Activated B cell treated with CpG ODN at 0.5 μM for 24 hours (primary cell): Measurements from ENCODE around the gene MKI67. TPM values are rescaled to one million over a fixed set of nuclear protein-coding genes. Genes with fewer than 3 reads are reported as not detected.

Experiments
- ATAC-seq: fragments of 200-7000 bp; cut with Tn5 transposase; one replicate; pipeline ENCODE4 v1.10.0; 2021; ENCODE audit warnings: low read depth, mild to moderate bottlenecking, moderate library complexity
- CTCF ChIA-PET: fragments of 350-600 bp; sonication (Branson Sonifier 250); formaldehyde crosslinking; loops from one replicate; lab custom pipeline; 2021; ENCODE audit warnings: antibody characterized with exemption; lab: Charles Lee
- POLR2A ChIA-PET: fragments of 350-600 bp; sonication (Branson Sonifier 250); formaldehyde crosslinking; loops from one replicate; lab custom pipeline; 2021; ENCODE audit warnings: antibody characterized with exemption; lab: Charles Lee
- DNase-seq: peaks from one replicate; pipeline ENCODE4 v3.0.0; 2022
- H3K27ac Mint-ChIP-seq: one replicate; pipeline ENCODE4 v1.8.0; 2020; ENCODE audit warnings: mixed read lengths
- H3K27me3 Mint-ChIP-seq: one replicate; pipeline ENCODE4 v1.8.0; 2021; ENCODE audit warnings: mixed read lengths
- H3K36me3 Mint-ChIP-seq: one replicate; pipeline ENCODE4 v1.8.0; 2021; ENCODE audit warnings: low read depth, mixed read lengths
- H3K4me1 Mint-ChIP-seq: one replicate; pipeline ENCODE4 v1.8.0; 2021; ENCODE audit warnings: mixed read lengths
- H3K4me3 Mint-ChIP-seq: one replicate; pipeline ENCODE4 v1.8.0; 2020; ENCODE audit warnings: mild to moderate bottlenecking, mixed read lengths
- H3K9me3 Mint-ChIP-seq: one replicate; pipeline ENCODE4 v1.8.0; 2020; ENCODE audit warnings: mixed read lengths
- intact Hi-C: fragments of 100-400 bp; cut with micrococcal nuclease; formaldehyde crosslinking; loops from one replicate; pipeline ENCODE4 v1.15.1; 2024
- total RNA-seq: library from RNA; stranded (reverse); gene quantifications from 2 replicates; pipeline ENCODE4 v1.2.3, GENCODE V29; 2022
- TF ChIP-seq, protein P1 (sequence below): fragments of 200-600 bp; IDR thresholded peaks from one replicate; pipeline ENCODE4 v1.8.0; 2022; ENCODE audit warnings: antibody characterized with exemption, mild to moderate bottlenecking

The MKI67 gene
- total RNA-seq, 1 donor from 2014 or later = 2.2 TPM

DNA sequence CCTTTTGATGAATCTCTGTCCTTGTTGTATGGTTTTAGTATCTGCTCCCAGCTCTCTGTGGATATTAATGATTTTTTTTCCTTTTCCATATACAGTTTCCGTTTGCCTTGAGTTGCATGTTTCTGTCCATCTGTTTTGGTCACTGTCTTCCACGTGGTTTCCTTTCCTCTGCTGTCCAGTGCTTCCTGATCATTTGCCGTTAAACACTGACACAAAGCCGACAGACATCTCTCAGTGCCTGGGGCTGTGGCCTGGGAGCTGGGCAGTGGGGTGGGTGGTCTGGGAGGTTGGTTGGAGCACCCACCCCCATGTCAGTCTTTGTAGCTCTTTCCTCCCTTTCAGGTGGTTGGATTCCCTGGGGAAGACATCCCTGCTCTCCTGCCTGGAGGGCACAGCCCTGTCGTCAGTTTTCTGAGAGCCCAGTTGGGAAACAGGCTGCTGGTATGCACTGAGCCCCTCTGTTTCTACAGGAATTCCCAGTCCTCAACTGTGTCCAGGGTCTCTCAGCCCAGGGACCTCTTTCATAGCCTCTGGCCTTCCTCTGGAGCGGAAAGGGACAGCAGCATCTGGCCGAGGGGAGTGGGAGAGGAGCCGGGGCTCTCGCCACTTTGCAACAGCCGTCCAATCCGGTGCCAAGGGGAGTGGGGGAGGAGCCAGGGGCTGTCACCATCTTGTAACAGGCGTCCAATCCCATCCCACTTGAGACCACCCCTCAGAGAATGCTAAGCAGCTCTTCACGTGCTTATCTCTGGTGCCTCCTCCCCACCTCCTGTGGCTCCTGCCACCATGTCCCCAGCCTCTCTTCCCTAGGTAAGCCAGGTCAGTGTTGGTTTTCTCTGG lies 26.7 kb upstream of the MKI67 start:
- H3K4me1 Mint-ChIP-seq = peaks cover 8% of the 10 kb centered on the region
- TF ChIP-seq, protein P1, sequence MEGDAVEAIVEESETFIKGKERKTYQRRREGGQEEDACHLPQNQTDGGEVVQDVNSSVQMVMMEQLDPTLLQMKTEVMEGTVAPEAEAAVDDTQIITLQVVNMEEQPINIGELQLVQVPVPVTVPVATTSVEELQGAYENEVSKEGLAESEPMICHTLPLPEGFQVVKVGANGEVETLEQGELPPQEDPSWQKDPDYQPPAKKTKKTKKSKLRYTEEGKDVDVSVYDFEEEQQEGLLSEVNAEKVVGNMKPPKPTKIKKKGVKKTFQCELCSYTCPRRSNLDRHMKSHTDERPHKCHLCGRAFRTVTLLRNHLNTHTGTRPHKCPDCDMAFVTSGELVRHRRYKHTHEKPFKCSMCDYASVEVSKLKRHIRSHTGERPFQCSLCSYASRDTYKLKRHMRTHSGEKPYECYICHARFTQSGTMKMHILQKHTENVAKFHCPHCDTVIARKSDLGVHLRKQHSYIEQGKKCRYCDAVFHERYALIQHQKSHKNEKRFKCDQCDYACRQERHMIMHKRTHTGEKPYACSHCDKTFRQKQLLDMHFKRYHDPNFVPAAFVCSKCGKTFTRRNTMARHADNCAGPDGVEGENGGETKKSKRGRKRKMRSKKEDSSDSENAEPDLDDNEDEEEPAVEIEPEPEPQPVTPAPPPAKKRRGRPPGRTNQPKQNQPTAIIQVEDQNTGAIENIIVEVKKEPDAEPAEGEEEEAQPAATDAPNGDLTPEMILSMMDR = no peak
- no peak overlapping the region for H3K27ac Mint-ChIP-seq
- ATAC-seq (no peak), DNase-seq (no peak)
- intact Hi-C loops = no loop called here
- ChIA-PET CTCF (interaction anchor here (0.8 to 5.0 kb wide), 3 partner anchors 49 to 118 kb away, joined by 4 to 46 read pairs (median 5); no protein-coding TSS in a partner anchor), POLR2A (interaction anchor here (1.0 kb wide), 1 partner anchor 84 kb away, joined by 3 read pairs; no protein-coding TSS in a partner anchor)
- H3K4me3 Mint-ChIP-seq = no peak overlapping the region
- H3K27me3 Mint-ChIP-seq = peaks cover 31% of the 10 kb centered on the region
- no peaks in the 10 kb centered on the region for H3K9me3 Mint-ChIP-seq
- no peaks in the 10 kb centered on the region for H3K36me3 Mint-ChIP-seq

DNA sequence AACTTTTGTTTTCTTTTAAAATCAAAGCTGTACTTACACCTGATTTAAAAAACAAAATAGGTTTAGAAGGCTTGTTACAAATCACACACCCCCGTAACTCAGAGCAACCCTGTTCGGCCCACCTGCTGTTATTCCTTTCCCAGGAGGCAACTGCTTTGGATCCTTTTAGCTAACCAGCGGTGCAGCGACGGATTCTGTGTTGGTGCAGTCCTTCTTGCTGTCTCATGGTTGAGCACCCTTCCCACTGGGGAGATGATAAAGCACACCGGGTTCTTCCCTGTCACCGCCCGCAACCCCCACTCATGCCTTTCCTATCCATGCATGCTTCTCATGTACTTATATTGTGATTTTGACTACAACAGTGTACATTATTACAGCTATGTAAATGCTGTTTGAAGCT lies 24.8 kb upstream of the MKI67 start:
- no peak for ATAC-seq
- Mint-ChIP-seq H3K27ac (no peak overlapping the region), H3K27me3 (peaks cover 16% of the 10 kb centered on the region), H3K4me3 (peak overlapping the region; percentile 15), H3K36me3 (peaks cover 1% of the 10 kb centered on the region), H3K4me1 (peaks cover 25% of the 10 kb centered on the region), H3K9me3 (peaks cover 4% of the 10 kb centered on the region)
- ChIA-PET CTCF (interaction anchor here (0.7 to 5.0 kb wide), 7 partner anchors 71 to 435 kb away, joined by 3 to 46 read pairs (median 6); partner anchors contain the start of gene PTPRE), POLR2A (no interaction called here)
- TF ChIP-seq, protein P1 = no peak
- intact Hi-C loops = loop anchor here (2.0 kb wide), 2 partner anchors 62 to 116 kb away; no protein-coding TSS in a partner anchor
- no peak for DNase-seq

DNA sequence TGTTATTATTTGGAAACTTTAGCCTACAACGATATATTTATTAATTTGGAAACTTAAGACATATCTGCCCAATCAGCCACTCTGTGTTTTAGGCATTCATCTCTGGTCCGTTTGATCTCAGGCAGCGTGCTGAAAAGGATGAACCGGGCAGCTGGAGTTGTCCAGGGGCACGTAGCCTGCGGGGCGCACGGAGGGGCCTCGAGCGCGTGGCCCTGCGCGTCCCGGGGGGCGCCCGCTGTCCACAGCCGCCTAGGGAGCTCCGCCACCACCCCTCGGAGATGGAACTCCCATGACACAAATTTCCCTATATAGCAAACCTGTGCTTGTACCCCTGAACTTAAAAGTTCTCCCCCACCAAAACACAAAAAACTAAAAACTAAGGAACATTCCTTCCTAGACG lies 24.3 kb upstream of the MKI67 start:
- Mint-ChIP-seq H3K27me3 (peaks cover 12% of the 10 kb centered on the region), H3K4me3 (peak overlapping the region; percentile 59), H3K4me1 (peaks cover 29% of the 10 kb centered on the region), H3K27ac (no peak overlapping the region), H3K9me3 (peaks cover 4% of the 10 kb centered on the region), H3K36me3 (peaks cover 1% of the 10 kb centered on the region)
- ChIA-PET CTCF (interaction anchor here (1.2 to 5.0 kb wide), 7 partner anchors 13 to 435 kb away, joined by 3 to 46 read pairs (median 6); partner anchors contain the start of gene PTPRE), POLR2A (interaction anchor here (2.1 kb wide), 1 partner anchor 24 kb away, joined by 10 read pairs; no protein-coding TSS in a partner anchor)
- intact Hi-C loops = loop anchor here (1.0 to 2.0 kb wide), 6 partner anchors 62 to 434 kb away; partner anchors contain the start of gene PTPRE
- ATAC-seq (no peak), DNase-seq (no peak)
- TF ChIP-seq, protein P1 = no peak

DNA sequence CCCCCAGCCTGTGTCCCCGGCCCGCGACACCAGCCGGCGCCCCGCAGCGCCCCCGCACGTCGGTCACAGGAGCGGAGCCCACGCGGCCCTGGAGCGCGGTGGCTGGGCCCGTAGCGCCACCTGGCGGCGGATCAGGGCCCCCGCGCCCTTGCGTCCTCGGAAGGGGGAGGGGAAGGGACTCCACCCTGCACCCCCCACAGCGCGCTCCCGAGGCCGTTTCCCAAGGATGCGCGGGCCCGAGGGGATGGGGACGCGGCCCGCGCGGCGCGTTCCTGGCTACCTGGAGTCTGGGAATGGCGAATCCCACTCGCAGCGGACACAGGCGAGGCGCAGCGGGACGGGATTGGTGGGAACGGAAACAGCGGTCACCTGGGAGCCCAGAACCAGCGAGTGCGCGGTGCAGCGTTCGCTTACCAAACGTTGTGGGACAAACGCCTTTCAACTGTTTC lies 23.8 kb upstream of the MKI67 start:
- Mint-ChIP-seq H3K27me3 (peaks cover 11% of the 10 kb centered on the region), H3K36me3 (peaks cover 1% of the 10 kb centered on the region), H3K4me3 (peak overlapping the region; percentile 59), H3K4me1 (peaks cover 30% of the 10 kb centered on the region), H3K27ac (no peak overlapping the region), H3K9me3 (peaks cover 4% of the 10 kb centered on the region)
- TF ChIP-seq, protein P1 = no peak
- DNase-seq (peak; percentile 72), ATAC-seq (peak; percentile 80)
- ChIA-PET POLR2A (interaction anchor here (2.1 kb wide), 1 partner anchor 23 kb away, joined by 10 read pairs; no protein-coding TSS in a partner anchor), CTCF (interaction anchor here (1.0 to 5.0 kb wide), 8 partner anchors 12 to 434 kb away, joined by 4 to 46 read pairs (median 6); no protein-coding TSS in a partner anchor)
- intact Hi-C loops = loop anchor here (1.0 to 2.0 kb wide), 6 partner anchors 63 to 434 kb away; partner anchors contain the start of gene PTPRE
